ENCODE results near the gene NLGN3.
A peak's percentile ranks its signal among the peaks of the same experiment; 100 is the strongest.

Gene NLGN3

GRCh38 chrX:71118032-71118984 is 26.3 kb upstream of the NLGN3 start, which contains the start of gene MED12:
Gene MED12, plus strand, starts transcription at chrX:71118596. Its CDS starts 159 bp downstream, at chrX:71118755.
- peak; percentile 87 for DNase-seq (ENCODE audit: low spot score)

GRCh38 chrX:71118985-71119535 is 25.6 kb upstream of the NLGN3 start:
- DNase-seq (ENCODE audit: low spot score): no peak

DNA sequence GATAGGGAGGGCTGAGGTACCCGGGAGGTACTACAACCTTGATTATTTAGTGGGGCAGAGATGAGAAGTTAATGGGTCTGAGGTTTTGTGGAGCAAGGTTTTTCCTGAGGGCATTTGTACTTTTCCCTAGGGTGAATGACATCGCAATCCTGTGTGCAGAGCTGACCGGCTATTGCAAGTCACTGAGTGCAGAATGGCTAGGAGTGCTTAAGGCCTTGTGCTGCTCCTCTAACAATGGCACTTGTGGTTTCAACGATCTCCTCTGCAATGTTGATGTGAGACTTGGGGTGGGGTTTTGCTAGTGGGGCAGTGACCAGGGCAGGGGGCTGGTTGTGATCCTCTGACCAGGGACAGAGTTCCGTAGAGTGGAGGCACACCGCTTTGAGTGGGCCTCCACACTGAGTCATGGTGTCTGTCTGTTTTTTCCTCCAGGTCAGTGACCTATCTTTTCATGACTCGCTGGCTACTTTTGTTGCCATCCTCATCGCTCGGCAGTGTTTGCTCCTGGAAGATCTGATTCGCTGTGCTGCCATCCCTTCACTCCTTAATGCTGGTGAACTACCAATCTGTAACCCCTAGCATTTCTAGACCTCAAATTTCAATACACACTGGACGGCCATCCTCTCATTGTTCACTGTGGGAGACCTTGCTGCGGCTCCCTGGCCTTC is 16.3 kb upstream of the NLGN3 start:
- DNase-seq (ENCODE audit: low spot score): no peak

GRCh38 chrX:71128915-71129765 is 15.5 kb upstream of the NLGN3 start:
- peak; percentile 64 for DNase-seq (ENCODE audit: low spot score)

DNA sequence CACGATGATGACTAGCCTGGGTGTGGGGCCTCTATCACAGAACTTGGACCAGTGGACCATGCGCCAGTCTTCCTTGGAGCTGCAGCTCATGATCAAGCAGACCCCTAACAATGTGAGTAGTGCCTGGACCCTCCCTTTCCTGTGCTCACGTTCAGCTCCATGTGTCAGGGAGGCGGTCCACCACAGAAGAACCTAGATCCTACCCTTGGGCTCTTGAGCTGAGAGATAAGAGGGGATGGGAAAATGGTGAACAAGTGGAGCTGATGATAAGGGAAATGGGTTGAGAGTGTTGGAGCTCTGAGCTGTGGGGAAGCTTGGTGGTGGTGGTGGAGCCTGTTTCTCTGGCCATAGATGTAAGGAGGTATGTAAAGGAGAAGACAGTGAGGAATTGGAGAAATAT is 13.1 kb upstream of the NLGN3 start:
- no peak for DNase-seq (ENCODE audit: low spot score)

- no peak for DNase-seq (ENCODE audit: low spot score)
Observed at GRCh38 chrX:71140440-71140839, 4.2 kb upstream of the NLGN3 start.

DNA sequence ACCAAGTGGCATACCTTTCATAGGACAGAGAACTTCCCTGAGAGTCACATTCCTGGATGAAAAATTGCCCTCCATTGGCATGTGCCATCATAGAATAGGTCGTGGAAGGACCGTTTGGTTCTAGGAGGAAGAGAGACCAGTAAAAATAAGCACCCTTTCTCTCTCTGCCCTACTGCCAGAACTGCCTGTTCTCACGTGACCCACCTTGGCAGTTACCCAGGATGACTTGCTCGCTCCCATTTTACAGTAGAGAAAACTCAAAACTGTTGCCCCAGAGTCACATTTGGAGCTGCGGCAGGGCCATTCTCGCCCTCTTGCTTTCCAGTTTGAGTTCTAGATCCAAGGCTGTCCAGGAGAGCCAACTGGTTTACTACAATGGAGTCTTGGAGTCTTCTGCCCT is 1.1 kb upstream of the NLGN3 start:
- no peak for DNase-seq (ENCODE audit: low spot score)

- no peak for DNase-seq (ENCODE audit: low spot score)
Observed at GRCh38 chrX:71147496-71148277, 3.0 kb downstream of the NLGN3 start.

GRCh38 chrX:71148278-71148663 is 3.6 kb downstream of the NLGN3 start:
- DNase-seq (ENCODE audit: low spot score): no peak

DNA sequence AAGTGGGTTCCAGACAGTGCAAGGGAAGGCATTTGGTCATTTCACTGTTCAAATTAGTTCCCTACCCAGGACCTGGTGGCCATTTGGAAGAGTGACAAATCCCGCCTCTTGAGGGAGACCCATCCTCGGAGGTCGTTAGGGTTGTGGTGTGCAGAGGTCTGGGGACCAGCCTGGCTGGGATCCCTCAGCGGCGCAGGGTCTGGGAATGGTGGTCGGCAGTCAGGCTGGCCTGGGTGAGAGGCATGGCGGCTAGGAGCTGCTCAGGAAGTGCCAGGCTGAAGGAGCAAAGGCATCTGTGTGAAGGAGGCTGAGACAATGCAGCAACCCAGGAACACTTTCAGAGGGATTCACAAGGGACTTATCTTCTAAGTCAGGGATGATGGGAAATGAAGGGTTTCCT is 6.7 kb downstream of the NLGN3 start:
- DNase-seq (ENCODE audit: low spot score): no peak

- DNase-seq (ENCODE audit: low spot score): no peak
Observed at GRCh38 chrX:71154196-71154595, 9.6 kb downstream of the NLGN3 start.

DNA sequence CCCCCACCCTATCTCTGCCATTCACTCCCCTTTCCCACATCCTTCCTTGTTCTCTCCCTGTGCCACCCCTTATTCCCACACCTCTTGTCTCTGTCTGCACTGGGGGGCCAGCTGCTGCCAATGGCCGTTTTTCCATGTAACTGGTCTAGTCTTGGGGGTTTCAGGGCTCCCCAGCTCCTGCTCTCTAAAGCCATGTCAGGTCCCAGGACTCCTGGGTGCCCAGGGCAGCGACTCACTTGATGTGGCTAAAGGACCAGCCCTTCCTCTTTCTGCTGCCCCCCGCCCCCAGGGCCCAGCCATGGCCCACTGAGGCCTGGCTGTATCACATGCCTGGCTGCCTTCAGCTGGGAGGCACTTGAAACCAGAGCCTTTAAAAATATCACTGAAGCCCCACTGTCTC is 10.0 kb downstream of the NLGN3 start:
- no peak for DNase-seq (ENCODE audit: low spot score)

DNA sequence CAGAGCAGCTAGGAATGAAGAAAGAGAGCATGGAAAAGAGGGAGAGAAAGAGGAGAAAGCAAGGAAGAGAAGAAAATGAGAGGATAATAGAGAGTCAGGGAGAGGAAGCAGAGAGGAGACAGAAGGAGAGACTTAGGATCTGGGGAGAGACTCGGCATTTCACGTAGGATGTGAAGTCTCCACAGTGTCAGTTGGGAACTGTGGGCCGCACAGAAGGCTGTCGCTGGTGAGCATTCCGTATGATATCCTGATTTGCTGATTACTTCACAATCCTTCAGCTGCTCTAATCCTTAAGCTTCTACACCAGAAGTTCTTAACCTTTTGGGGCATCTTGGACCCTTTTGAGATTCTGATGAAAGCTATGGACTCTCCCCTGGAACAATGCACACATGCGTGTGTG is 14.0 kb downstream of the NLGN3 start:
- DNase-seq (ENCODE audit: low spot score): no peak

- no peak for DNase-seq (ENCODE audit: low spot score)
Observed at GRCh38 chrX:71159335-71159734, 14.7 kb downstream of the NLGN3 start.

- DNase-seq (ENCODE audit: low spot score): no peak
Observed at GRCh38 chrX:71160475-71160874, 15.8 kb downstream of the NLGN3 start.

DNA sequence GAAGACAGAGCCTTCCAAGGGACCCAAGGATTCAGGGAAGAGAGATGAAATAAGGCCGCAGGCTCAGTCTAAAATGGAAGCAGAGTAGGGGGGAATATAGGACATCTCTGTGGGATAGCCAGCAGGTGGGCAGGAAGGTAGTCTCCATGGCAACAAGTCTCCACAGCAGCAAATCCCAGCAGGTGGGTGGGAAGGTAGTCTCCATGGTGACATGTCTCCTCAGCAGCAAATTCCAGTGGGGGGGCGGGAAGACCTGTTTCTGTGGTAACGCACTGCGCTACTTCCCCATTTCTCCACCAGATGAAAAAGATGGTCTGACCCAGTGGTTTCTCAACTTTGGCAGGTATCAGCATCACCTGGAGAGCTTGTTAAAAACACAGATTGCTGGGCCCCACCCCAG is 18.3 kb downstream of the NLGN3 start:
- peak; percentile 46 for DNase-seq (ENCODE audit: low spot score)

DNA sequence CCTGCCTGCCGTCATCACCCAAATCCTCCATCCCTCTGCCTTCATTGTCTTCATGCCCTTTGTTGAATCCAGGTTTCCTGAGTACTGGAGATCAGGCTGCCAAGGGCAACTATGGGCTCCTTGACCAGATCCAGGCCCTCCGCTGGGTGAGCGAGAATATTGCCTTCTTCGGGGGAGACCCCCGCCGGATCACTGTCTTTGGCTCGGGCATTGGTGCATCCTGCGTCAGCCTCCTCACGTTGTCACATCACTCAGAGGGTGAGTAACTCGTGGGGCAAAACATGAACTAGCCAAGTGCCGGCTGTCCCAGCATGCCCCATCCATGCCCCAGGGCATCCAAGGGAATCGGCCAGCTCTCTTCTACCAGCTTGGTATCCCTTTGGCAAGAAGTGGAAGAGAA is 19.4 kb downstream of the NLGN3 start:
- no peak for DNase-seq (ENCODE audit: low spot score)

- no peak for DNase-seq (ENCODE audit: low spot score)
Observed at GRCh38 chrX:71166461-71166860, 21.8 kb downstream of the NLGN3 start.

DNA sequence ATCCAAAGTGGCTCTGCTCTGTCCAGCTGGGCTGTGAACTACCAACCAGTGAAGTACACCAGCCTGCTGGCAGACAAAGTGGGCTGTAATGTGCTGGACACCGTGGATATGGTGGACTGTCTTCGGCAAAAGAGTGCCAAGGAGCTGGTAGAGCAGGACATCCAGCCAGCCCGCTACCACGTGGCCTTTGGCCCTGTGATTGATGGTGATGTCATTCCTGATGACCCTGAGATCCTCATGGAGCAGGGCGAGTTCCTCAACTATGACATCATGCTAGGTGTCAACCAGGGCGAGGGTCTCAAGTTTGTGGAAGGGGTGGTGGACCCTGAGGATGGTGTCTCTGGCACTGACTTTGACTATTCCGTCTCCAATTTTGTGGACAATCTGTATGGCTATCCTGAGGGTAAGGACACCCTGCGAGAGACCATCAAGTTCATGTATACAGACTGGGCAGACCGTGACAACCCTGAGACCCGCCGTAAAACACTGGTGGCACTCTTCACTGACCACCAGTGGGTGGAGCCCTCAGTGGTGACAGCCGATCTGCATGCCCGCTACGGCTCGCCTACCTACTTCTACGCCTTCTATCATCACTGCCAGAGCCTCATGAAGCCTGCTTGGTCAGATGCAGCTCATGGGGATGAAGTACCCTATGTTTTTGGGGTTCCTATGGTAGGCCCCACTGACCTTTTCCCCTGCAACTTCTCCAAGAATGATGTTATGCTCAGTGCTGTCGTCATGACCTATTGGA is 22.6 kb downstream of the NLGN3 start:
- no peak for DNase-seq (ENCODE audit: low spot score)

GRCh38 chrX:71168134-71168533 is 23.5 kb downstream of the NLGN3 start:
- no peak for DNase-seq (ENCODE audit: low spot score)

DNA sequence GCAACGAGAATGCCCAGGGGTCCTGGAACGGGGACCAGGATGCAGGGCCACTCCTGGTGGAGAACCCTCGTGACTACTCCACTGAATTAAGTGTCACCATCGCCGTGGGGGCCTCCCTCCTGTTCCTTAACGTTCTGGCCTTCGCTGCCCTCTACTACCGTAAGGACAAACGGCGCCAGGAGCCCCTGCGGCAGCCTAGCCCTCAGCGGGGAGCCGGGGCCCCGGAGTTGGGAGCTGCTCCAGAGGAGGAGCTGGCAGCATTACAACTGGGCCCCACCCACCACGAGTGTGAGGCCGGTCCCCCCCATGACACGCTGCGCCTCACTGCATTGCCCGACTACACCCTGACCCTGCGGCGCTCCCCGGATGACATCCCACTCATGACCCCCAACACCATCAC is 24.9 kb downstream of the NLGN3 start:
- DNase-seq (ENCODE audit: low spot score): no peak

All from iPS-NIHi11 (cell line).